Stomach smooth muscle (tissue), 2 donors: ENCODE results near the gene GRAMD2B.

ENCODE experiments used
- H3K27ac ChIP-seq: one replicate; pipeline ENCODE4 v1.7.0; 2013; ENCODE audit warnings: mild to moderate bottlenecking, low read length, inconsistent platforms
- H3K27me3 ChIP-seq, 2 donors: one replicate each; pipeline ENCODE4 v1.7.0; 2013; ENCODE audit warnings: low read length in 2 of 2; ENCODE audit not compliant: insufficient read depth in 2 of 2, control insufficient read depth in 1 of 2
- H3K36me3 ChIP-seq, 2 donors: one replicate each; pipeline ENCODE4 v1.7.0; 2013; ENCODE audit warnings: low read length in 2 of 2; ENCODE audit not compliant: control insufficient read depth in 2 of 2, insufficient read depth in 2 of 2
- H3K4me1 ChIP-seq: one replicate; pipeline ENCODE4 v1.7.0; 2013; ENCODE audit warnings: low read length; ENCODE audit not compliant: control insufficient read depth, insufficient read depth
- H3K4me3 ChIP-seq, 2 donors: one replicate each; pipeline ENCODE4 v1.7.0; 2013; ENCODE audit warnings: low read length in 2 of 2
- H3K9ac ChIP-seq, 2 donors: one replicate each; pipeline ENCODE4 v1.7.0; 2013; ENCODE audit warnings: low read length in 2 of 2, mild to moderate bottlenecking in 1 of 2
- H3K9me3 ChIP-seq, 2 donors: one replicate each; pipeline ENCODE4 v1.7.0; 2013; ENCODE audit warnings: low read length in 2 of 2; ENCODE audit not compliant: control insufficient read depth in 2 of 2
- donor health status: healthy.
- donor health status: Pancreatic carcinoma.

Gene GRAMD2B

DNA sequence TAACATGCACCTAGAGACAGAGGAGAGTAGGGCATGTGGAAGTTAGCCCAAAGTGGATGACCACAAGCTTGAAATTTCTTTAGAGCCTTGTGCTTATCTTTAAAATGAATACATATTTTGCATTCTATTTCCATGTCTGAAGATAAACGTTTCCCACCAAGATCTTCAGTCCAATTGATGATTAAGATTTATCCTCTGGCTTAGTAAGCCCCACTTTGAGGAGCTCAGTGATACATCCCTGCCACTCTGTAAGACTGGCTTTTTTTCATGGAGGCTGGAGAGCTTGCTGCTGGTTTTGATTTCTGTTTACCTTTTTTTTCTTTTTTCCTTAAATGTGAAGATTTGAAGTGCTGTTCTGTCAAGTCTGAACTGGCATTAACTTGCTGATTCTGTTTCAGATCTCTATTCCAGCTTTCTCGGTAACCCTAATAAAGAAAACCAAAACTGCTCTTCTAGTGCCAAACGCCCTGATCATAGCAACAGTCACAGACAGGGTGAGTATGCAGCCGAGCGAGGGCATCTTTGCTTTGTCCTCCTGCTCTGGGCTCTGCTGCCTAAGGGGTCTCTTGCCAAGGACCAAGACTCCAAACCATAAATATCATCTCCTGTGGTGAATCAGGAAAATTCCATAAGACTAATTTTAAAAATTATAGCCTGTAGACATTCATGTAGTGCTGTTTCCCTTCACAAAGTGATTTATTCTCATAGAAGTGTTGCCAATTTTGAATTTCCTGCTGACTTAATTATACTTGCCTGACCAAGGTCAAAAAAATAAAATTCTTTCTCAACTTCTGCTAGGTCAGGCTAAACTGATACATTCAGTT lies 54.3 kb downstream of the GRAMD2B start:
- Histone ChIP-seq H3K9me3 (no peaks in the 10 kb centered on the region), H3K27me3 (no peaks in the 10 kb centered on the region), H3K4me1 (peaks cover 8% of the 10 kb centered on the region), H3K27ac (peak overlapping the region; percentile 41), H3K9ac (peak overlapping the region in 1 of 2 donors; percentile 23), H3K4me3 (no peak overlapping the region), H3K36me3 (peaks cover 7 to 21% of the 10 kb centered on the region in 2 donors)

DNA sequence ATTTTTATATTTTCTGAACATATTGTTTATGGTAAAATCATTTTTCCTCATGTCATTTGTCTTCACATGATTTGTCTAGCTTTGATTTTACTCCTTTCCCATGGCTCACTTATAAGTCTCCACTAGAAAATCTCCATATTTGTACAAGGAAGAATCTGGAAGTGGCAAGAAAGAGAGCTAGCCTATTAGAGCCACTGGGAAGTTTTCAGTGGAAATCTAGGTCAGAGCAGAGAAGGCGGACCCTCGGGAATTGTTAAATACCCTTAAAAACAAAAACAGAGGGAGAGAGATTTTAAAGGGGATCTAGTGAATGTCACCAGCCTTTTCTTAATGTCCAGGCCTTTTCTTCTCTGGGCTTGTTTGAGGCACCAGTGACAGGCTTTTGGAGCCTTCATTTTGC lies 56.6 kb downstream of the GRAMD2B start:
- H3K27ac ChIP-seq: no peak overlapping the region
- no peak overlapping the region for H3K9ac ChIP-seq
- no peaks in the 10 kb centered on the region for H3K9me3 ChIP-seq
- peaks cover 6 to 18% of the 10 kb centered on the region in 2 donors for H3K36me3 ChIP-seq
- peaks cover 8% of the 10 kb centered on the region for H3K4me1 ChIP-seq
- no peak overlapping the region for H3K4me3 ChIP-seq
- no peaks in the 10 kb centered on the region for H3K27me3 ChIP-seq

DNA sequence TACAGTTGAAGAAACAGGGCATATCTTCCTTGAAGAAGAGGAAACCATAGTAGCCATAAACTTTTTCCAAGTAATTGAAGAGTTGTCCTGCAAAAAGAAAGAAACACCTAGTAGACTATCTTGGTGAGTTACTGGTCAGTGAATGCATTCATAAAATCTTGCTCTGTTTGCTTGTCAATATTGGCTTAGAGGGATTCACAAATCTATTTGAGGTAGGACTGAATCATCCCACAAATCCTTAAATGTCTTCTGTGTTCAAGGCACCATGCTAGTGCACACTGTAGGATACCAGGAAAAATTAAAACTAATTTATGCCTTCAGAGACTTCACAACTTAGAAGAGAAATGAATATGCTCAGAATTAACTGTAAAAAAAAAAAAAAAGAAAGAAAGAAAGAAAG lies 57.6 kb downstream of the GRAMD2B start:
- H3K27ac ChIP-seq: no peak overlapping the region

DNA sequence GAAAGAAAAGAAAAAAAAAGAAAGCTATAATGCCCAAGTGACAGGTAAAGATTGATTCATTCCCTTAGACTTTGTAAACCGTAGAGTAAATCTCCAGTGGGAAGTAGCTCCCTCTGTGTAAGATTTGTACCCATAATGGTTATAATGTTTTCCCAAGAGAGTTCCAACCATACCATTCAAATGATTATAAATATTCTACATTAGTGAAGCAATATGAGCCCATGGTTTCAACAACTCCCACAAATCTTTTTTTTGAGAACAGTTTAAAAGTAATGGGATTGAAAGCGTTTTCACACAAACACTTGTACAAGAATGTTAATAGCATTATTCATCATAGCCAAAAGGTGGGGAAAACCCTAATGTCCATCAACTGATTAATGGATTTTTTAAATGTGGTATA lies 58.0 kb downstream of the GRAMD2B start:
- peaks cover 15 to 20% of the 10 kb centered on the region in 2 donors for H3K36me3 ChIP-seq
- no peaks in the 10 kb centered on the region for H3K27me3 ChIP-seq
- H3K27ac ChIP-seq: no peak overlapping the region
- H3K9me3 ChIP-seq: no peaks in the 10 kb centered on the region
- H3K9ac ChIP-seq: no peak overlapping the region
- H3K4me1 ChIP-seq: peaks cover 8% of the 10 kb centered on the region
- H3K4me3 ChIP-seq: no peak overlapping the region

More for the DNA sequence above, 57.6 kb downstream of the GRAMD2B start:
- H3K9me3 ChIP-seq: no peaks in the 10 kb centered on the region
- H3K9ac ChIP-seq: no peak overlapping the region
- H3K4me3 ChIP-seq: no peak overlapping the region
- no peaks in the 10 kb centered on the region for H3K27me3 ChIP-seq
- H3K36me3 ChIP-seq: peaks cover 11 to 18% of the 10 kb centered on the region in 2 donors
- peaks cover 8% of the 10 kb centered on the region for H3K4me1 ChIP-seq

DNA sequence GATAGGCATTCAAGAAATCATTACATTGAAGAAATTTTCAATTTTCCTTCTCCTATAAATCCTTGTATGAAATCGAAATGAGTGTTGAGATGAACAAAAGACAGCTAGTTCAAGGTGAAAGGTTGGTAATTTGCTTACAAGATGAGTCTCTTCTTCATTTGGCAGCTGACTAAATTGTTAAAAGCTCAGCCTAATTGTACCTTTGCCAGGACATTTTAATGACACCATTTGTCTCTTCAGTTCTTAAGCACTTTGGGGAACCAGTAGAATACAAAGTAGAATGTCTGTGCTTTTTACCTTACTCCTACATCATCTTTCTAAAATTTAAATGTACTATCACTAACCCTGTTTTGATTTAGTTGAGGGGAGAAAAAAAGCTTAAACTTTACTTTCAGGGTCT lies 59.4 kb downstream of the GRAMD2B start:
- Histone ChIP-seq H3K27ac (no peak overlapping the region), H3K36me3 (peaks cover 27% of the 10 kb centered on the region in 2 donors), H3K27me3 (no peaks in the 10 kb centered on the region), H3K4me3 (no peak overlapping the region), H3K9me3 (no peaks in the 10 kb centered on the region), H3K4me1 (peaks cover 5% of the 10 kb centered on the region), H3K9ac (no peak overlapping the region)

DNA sequence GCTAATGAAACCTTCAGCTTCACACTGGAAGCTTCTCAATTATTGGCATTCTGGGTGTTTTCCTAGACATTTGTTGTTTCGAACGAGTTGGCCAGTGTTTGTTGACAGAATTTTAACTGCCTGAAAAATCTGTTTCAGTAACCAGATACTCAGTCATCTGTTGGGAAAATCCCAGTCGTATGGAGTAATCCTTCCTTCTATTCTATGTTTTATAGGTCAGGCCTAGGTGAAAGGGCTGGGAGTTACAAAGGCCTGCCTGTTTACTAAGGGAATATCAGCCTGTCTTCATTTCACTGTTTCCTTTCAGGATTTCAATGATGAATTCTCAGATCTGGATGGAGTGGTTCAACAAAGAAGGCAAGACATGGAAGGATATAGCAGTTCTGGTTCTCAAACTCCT lies 59.9 kb downstream of the GRAMD2B start:
- Histone ChIP-seq H3K36me3 (peaks cover 33% of the 10 kb centered on the region in 2 donors), H3K27me3 (no peaks in the 10 kb centered on the region), H3K9me3 (no peaks in the 10 kb centered on the region), H3K4me1 (peaks cover 5% of the 10 kb centered on the region), H3K27ac (no peak overlapping the region), H3K9ac (no peak overlapping the region), H3K4me3 (no peak overlapping the region)

DNA sequence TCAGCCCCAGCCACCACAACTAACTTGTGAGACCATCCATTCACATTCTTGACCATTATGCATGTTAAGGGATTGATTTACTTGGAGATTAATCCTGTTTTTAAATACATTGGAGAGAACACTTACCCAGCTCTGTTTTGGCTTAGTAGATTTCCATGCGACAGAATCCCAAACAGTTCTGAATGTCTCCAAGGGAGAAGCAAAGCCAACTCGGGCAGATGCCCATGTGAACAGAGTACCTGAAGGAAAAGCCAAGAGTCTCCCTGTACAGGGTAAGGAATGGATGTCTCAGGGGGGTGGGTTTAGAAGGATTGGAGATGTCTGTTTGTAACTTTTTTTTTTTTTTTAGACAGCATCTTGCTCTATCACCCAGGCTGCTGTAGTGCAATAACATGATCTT lies 61.0 kb downstream of the GRAMD2B start:
- peaks cover 31 to 40% of the 10 kb centered on the region in 2 donors for H3K36me3 ChIP-seq
- peaks cover 5% of the 10 kb centered on the region for H3K4me1 ChIP-seq
- H3K27me3 ChIP-seq: no peaks in the 10 kb centered on the region
- H3K9me3 ChIP-seq: no peaks in the 10 kb centered on the region
- no peak overlapping the region for H3K9ac ChIP-seq
- no peak overlapping the region for H3K27ac ChIP-seq
- no peak overlapping the region for H3K4me3 ChIP-seq

DNA sequence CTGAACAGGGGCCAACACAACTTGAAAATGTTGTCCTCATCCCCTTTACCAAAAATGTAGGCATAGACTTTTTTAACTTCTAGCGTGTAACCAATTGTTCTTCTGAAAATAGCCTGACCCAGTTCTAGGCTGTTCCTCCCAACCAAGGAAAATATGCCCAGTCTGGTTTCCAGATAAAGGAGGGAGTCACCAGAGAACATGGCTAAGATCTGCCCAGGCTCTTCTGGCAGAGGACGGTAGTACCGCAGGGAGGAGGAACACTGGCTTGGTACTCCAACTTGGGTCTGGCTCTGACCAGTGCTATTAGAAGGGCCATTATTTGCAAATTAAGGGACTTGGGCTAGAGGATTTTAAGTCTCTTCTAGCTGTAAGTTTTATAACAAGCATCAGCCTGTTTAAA lies 63.1 kb downstream of the GRAMD2B start:
- Histone ChIP-seq H3K27ac (no peak overlapping the region), H3K27me3 (no peaks in the 10 kb centered on the region), H3K4me1 (no peaks in the 10 kb centered on the region), H3K9me3 (no peaks in the 10 kb centered on the region), H3K9ac (no peak overlapping the region), H3K4me3 (no peak overlapping the region), H3K36me3 (peaks cover 29 to 47% of the 10 kb centered on the region in 2 donors)

DNA sequence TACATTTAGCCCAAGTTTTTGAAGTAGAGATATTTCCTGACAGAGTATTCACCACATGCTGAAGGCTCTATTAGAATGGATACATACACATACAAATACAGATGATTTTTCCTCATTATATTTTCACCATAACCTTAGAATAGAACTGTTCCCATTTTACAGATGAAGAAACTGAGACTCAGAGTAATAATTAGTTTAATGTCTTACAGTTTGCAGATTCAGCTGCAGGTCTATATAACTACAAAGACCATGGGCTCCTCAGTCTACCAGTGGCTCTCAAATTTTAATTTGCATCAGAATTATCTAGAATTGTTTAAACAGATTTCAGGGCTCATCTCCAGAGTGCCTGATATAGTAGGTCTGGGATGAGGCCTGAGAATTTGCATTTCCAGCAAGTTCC lies 64.4 kb downstream of the GRAMD2B start:
- Histone ChIP-seq H3K27ac (no peak overlapping the region), H3K9ac (no peak overlapping the region), H3K36me3 (peaks cover 31 to 50% of the 10 kb centered on the region in 2 donors)

DNA sequence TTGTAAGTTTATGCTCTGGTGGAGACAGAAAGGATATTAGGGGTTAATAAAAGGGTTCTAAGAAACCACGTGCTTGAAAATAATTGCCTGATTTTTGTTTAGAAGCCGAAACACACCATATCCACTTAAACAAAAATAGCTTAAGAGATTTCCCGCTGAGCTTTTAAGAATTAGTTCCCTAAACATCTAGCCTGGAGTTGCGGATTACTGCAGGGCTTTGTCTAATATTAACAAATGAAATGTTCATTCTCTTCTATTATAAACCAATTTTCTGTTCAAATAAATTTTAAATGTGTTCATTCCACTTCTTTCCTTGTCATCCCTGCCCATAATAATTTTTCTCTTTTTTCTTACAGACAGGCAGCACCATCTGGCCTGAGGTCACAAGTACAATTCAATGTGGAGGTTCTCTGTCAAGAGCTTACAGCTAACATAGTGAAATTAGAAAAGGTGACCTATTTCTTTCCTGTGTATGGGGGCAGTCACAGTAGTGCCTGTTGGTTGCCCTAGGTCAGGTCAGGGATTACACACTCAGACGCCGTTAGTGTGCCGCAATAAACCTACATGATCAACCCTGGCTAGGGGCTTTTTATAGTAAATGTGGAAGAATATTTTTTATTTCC lies 65.3 kb downstream of the GRAMD2B start:
- peaks cover 34 to 56% of the 10 kb centered on the region in 2 donors for H3K36me3 ChIP-seq
- H3K9me3 ChIP-seq: no peaks in the 10 kb centered on the region
- H3K27me3 ChIP-seq: no peaks in the 10 kb centered on the region
- no peak overlapping the region for H3K9ac ChIP-seq
- no peak overlapping the region for H3K4me3 ChIP-seq
- H3K4me1 ChIP-seq: no peaks in the 10 kb centered on the region
- H3K27ac ChIP-seq: no peak overlapping the region

More for the DNA sequence above, 64.4 kb downstream of the GRAMD2B start:
- H3K9me3 ChIP-seq: no peaks in the 10 kb centered on the region
- H3K4me1 ChIP-seq: no peaks in the 10 kb centered on the region
- no peak overlapping the region for H3K4me3 ChIP-seq
- H3K27me3 ChIP-seq: no peaks in the 10 kb centered on the region
